Measurements from ENCODE around the gene BEAN1. TPM values are rescaled to one million over a fixed set of nuclear protein-coding genes. Genes with fewer than 3 reads are reported as not detected.

Gene BEAN1
- polyA plus RNA-seq, 1 of the 3 experiments (the other 2 are of a cell fraction): 0.07 TPM

- H3K27me3 ChIP-seq (ENCODE audit: insufficient read depth): no peaks in the 10 kb centered on the region
- H3K79me2 ChIP-seq (ENCODE audit: insufficient read depth): no peaks in the 10 kb centered on the region
- H3K4me1 ChIP-seq (ENCODE audit: control insufficient read depth in 1 of 2, insufficient read depth in 2 of 2, low read depth in 1 of 2, low read length in 1 of 2): peaks cover 0 to 2% of the 10 kb centered on the region in 2 experiments; a peak in 1 of 4 replicates
- no peak for DNase-seq
- H3K9me3 ChIP-seq: no peaks in the 10 kb centered on the region
- no peaks in the 10 kb centered on the region for H3K36me3 ChIP-seq (replicated peaks in 1 of 2; ENCODE audit: control insufficient read depth in 1 of 2, insufficient read depth in 2 of 2, low read length in 1 of 2)
- H3K27ac ChIP-seq (ENCODE audit: low read depth in 2 of 2, low read length in 1 of 2): no peak overlapping the region
- no peak overlapping the region for H3K4me3 ChIP-seq (ENCODE audit: low read depth in 2 of 2, low read length in 1 of 2)
- WGBS (ENCODE audit: low lambda C conversion rate): 45% methylated on average over 4 of the region's 4 CpGs
- no peak overlapping the region for H2AFZ ChIP-seq (ENCODE audit: low read depth)
- CTCF ChIA-PET: interaction anchor here (0.9 to 22.3 kb wide), 5 partner anchors 9 to 102 kb away, joined by 3 to 299 read pairs (median 4); no protein-coding TSS in a partner anchor
- no peaks in the 10 kb centered on the region for H4K20me1 ChIP-seq (ENCODE audit: insufficient read depth)
- no peak for TF ChIP-seq NRF1 (IDR thresholded peaks at IDR 0.05; ENCODE audit: low read depth, low read length)
- TF ChIP-seq YY1 (IDR thresholded peaks at IDR 0.05; ENCODE audit: low read depth): no peak
- TF ChIP-seq SMC3 (IDR thresholded peaks at IDR 0.05; ENCODE audit: low read depth, low read length): no peak
- TF ChIP-seq RXRA (IDR thresholded peaks at IDR 0.05; ENCODE audit: borderline replicate concordance, low read depth): no peak
- no peak for TF ChIP-seq FOSL2 (IDR thresholded peaks at IDR 0.05; ENCODE audit: borderline replicate concordance, low read depth)
- no peak for TF ChIP-seq CHD2 (IDR thresholded peaks at IDR 0.05; ENCODE audit: low read length, partially characterized antibody)
- no peak for TF ChIP-seq POLR2AphosphoS5 (IDR thresholded peaks at IDR 0.05; ENCODE audit: low read depth, low read length)
- TF ChIP-seq ELF1 (IDR thresholded peaks at IDR 0.05): no peak
- TF ChIP-seq SIN3A (IDR thresholded peaks at IDR 0.05; ENCODE audit: borderline replicate concordance, low read depth, low read length): no peak
- TF ChIP-seq MEF2A (IDR thresholded peaks at IDR 0.05; ENCODE audit: borderline replicate concordance, low read depth): no peak
- TF ChIP-seq NFIC (IDR thresholded peaks at IDR 0.05; ENCODE audit: borderline replicate concordance): no peak
- TF ChIP-seq FOXM1 (IDR thresholded peaks at IDR 0.05; ENCODE audit: low read depth): no peak
- POLR2A ChIA-PET: no interaction called here
- no peak overlapping the region for H3K9ac ChIP-seq
- no peaks in the 10 kb centered on the region for H3F3A ChIP-seq (replicated peaks; ENCODE audit: insufficient read depth)
- no peak overlapping the region for H3K4me2 ChIP-seq
- H3K9me2 ChIP-seq: no peaks in the 10 kb centered on the region
Observed at GRCh38 chr16:66474750-66475199, 47.7 kb downstream of the BEAN1 start.

GRCh38 chr16:66475232-66475631 lies 48.1 kb downstream of the BEAN1 start:
- no peak overlapping the region for H2AFZ ChIP-seq (ENCODE audit: low read depth)
- no peaks in the 10 kb centered on the region for H3K27me3 ChIP-seq (ENCODE audit: insufficient read depth)
- no peak overlapping the region for H3K4me3 ChIP-seq (ENCODE audit: low read depth in 2 of 2, low read length in 1 of 2)
- no peaks in the 10 kb centered on the region for H3F3A ChIP-seq (replicated peaks; ENCODE audit: insufficient read depth)
- ChIA-PET CTCF (interaction anchor here (0.9 to 22.3 kb wide), 6 partner anchors 8 to 118 kb away, joined by 3 to 299 read pairs (median 4); no protein-coding TSS in a partner anchor), POLR2A (no interaction called here)
- no peaks in the 10 kb centered on the region for H3K36me3 ChIP-seq (replicated peaks in 1 of 2; ENCODE audit: control insufficient read depth in 1 of 2, insufficient read depth in 2 of 2, low read length in 1 of 2)
- no peak overlapping the region for H3K4me2 ChIP-seq
- 93% methylated on average over 1 of the region's 2 CpGs for WGBS (ENCODE audit: low lambda C conversion rate)
- H3K79me2 ChIP-seq (ENCODE audit: insufficient read depth): no peaks in the 10 kb centered on the region
- no peak for DNase-seq
- H3K9ac ChIP-seq: no peak overlapping the region
- no peaks in the 10 kb centered on the region for H3K9me2 ChIP-seq
- no peaks in the 10 kb centered on the region for H4K20me1 ChIP-seq (ENCODE audit: insufficient read depth)
- no peaks in the 10 kb centered on the region for H3K9me3 ChIP-seq
- H3K4me1 ChIP-seq (ENCODE audit: control insufficient read depth in 1 of 2, insufficient read depth in 2 of 2, low read depth in 1 of 2, low read length in 1 of 2): peaks cover 0 to 2% of the 10 kb centered on the region in 2 experiments; a peak in 1 of 4 replicates
- H3K27ac ChIP-seq (ENCODE audit: low read depth in 2 of 2, low read length in 1 of 2): no peak overlapping the region
- TF ChIP-seq FOXM1 (IDR thresholded peaks at IDR 0.05; ENCODE audit: low read depth) (no peak), CHD2 (IDR thresholded peaks at IDR 0.05; ENCODE audit: low read length, partially characterized antibody) (no peak), MAX (IDR thresholded peaks at IDR 0.05; ENCODE audit: low read depth) (no peak), ELF1 (IDR thresholded peaks at IDR 0.05) (no peak), RAD21 (IDR thresholded peaks at IDR 0.05; ENCODE audit: low read length) (no peak), FOSL2 (IDR thresholded peaks at IDR 0.05; ENCODE audit: borderline replicate concordance, low read depth) (no peak), RFX5 (IDR thresholded peaks at IDR 0.05; ENCODE audit: low read length) (no peak), CTCF (IDR thresholded peaks at IDR 0.05) (no peak), NFIC (IDR thresholded peaks at IDR 0.05; ENCODE audit: borderline replicate concordance) (no peak), ZBTB33 (IDR thresholded peaks at IDR 0.05; ENCODE audit: borderline replicate concordance, low read depth) (no peak), GABPA (IDR thresholded peaks at IDR 0.05; ENCODE audit: low read depth) (no peak)
- TF ChIP-seq, protein P1, sequence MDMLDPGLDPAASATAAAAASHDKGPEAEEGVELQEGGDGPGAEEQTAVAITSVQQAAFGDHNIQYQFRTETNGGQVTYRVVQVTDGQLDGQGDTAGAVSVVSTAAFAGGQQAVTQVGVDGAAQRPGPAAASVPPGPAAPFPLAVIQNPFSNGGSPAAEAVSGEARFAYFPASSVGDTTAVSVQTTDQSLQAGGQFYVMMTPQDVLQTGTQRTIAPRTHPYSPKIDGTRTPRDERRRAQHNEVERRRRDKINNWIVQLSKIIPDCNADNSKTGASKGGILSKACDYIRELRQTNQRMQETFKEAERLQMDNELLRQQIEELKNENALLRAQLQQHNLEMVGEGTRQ (IDR thresholded peaks at IDR 0.05; ENCODE audit: borderline replicate concordance, low read depth, low read length): no peak
- TF ChIP-seq, protein P2, sequence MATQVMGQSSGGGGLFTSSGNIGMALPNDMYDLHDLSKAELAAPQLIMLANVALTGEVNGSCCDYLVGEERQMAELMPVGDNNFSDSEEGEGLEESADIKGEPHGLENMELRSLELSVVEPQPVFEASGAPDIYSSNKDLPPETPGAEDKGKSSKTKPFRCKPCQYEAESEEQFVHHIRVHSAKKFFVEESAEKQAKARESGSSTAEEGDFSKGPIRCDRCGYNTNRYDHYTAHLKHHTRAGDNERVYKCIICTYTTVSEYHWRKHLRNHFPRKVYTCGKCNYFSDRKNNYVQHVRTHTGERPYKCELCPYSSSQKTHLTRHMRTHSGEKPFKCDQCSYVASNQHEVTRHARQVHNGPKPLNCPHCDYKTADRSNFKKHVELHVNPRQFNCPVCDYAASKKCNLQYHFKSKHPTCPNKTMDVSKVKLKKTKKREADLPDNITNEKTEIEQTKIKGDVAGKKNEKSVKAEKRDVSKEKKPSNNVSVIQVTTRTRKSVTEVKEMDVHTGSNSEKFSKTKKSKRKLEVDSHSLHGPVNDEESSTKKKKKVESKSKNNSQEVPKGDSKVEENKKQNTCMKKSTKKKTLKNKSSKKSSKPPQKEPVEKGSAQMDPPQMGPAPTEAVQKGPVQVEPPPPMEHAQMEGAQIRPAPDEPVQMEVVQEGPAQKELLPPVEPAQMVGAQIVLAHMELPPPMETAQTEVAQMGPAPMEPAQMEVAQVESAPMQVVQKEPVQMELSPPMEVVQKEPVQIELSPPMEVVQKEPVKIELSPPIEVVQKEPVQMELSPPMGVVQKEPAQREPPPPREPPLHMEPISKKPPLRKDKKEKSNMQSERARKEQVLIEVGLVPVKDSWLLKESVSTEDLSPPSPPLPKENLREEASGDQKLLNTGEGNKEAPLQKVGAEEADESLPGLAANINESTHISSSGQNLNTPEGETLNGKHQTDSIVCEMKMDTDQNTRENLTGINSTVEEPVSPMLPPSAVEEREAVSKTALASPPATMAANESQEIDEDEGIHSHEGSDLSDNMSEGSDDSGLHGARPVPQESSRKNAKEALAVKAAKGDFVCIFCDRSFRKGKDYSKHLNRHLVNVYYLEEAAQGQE (IDR thresholded peaks at IDR 0.05; ENCODE audit: low read depth, low read length): no peak

Data from SK-N-SH (cell line).